K562 (cell line): ENCODE data around the gene SCEL. TPM values are rescaled to one million over a fixed set of nuclear protein-coding genes. Genes with fewer than 3 reads are reported as not detected.

Source experiments
- BHLHE40 ChIP-seq: IDR thresholded peaks from 2 replicates; pipeline ENCODE4 v1.6.1; 2011; ENCODE audit warnings: low read length, improper control_type of control experiment
- DNMT1 ChIP-seq: fragments of 450-650 bp; IDR thresholded peaks from 2 replicates; pipeline ENCODE4 v1.6.1; 2016; ENCODE audit warnings: antibody characterized with exemption, mild to moderate bottlenecking
- EHMT2 ChIP-seq: fragments of 450-650 bp; IDR thresholded peaks from 2 replicates; pipeline ENCODE4 v1.6.1; 2018; ENCODE audit warnings: antibody characterized with exemption
- ETV6 ChIP-seq, 3 experiments: fragments of 150-350 bp in 1 of 3; sonication (generic) in 1 of 3; formaldehyde crosslinking in 1 of 3; IDR thresholded peaks; 2 replicates each; pipeline versions ENCODE4 v1.6.1 to v1.8.0; 2014 to 2022; ENCODE audit warnings: borderline replicate concordance in 2 of 3, low read depth in 2 of 3, antibody characterized with exemption in 1 of 3, low read length in 1 of 3, mild to moderate bottlenecking in 1 of 3, missing genetic modification reagents in 1 of 3
- STAG1 ChIP-seq: sonication (generic); formaldehyde crosslinking; IDR thresholded peaks from 2 replicates; pipeline ENCODE4 v1.5.0; 2020; ENCODE audit warnings: missing genetic modification reagents, borderline replicate concordance
- ZBTB7A ChIP-seq: IDR thresholded peaks from 2 replicates; pipeline ENCODE4 v1.6.1; 2011; ENCODE audit warnings: low read depth, mild to moderate bottlenecking, low read length, moderate library complexity, borderline replicate concordance; ENCODE audit not compliant: control insufficient read depth
- ZC3H8 ChIP-seq: fragments of 450-650 bp; IDR thresholded peaks from 2 replicates; pipeline ENCODE4 v1.6.1; 2017
- ZNF134 ChIP-seq: fragments of 250-450 bp; sonication (Bioruptor Pico); conservative IDR thresholded peaks from 2 replicates; pipeline ENCODE4 v1.4.0; 2020
- ZNF695 ChIP-seq: fragments of 450-650 bp; formaldehyde crosslinking; IDR thresholded peaks from 2 replicates; pipeline ENCODE4 v1.4.0; 2020; ENCODE audit warnings: mild to moderate bottlenecking, moderate library complexity
- polyA plus RNA-seq, 8 experiments: library from polyadenylated mRNA; depleted of rRNA in 4 of 8; stranded (reverse) in 5 of 8; unstranded in 3 of 8; fragments of >200 nt; fragmentation: Nextera tagmentation in 2 of 8; fragmentation: Illumina TruSeq in 1 of 8; extraction: Ambion mirVana in 2 of 8; extraction: Trizol in 1 of 8; gene quantifications; 2 replicates each; pipeline versions ENCODE4 v1.2.1 to v1.2.3, GENCODE V29; 2011 to 2014; ENCODE audit warnings: inconsistent platforms in 1 of 8, missing spikeins in 1 of 8
- total RNA-seq, 7 experiments: library from RNA; depleted of rRNA in 6 of 7; stranded (reverse); fragments of >200 nt in 6 of 7; fragmentation: Illumina TruSeq in 2 of 7; extraction: Trizol in 2 of 7; gene quantifications; 2 replicates each; pipeline versions ENCODE4 v1.2.1 to v1.2.3, GENCODE V29; 2011 to 2021; ENCODE audit warnings: low replicate concordance in 1 of 7
- TF ChIP-seq, protein P1 (sequence below), 2 experiments: fragments of 450-650 bp; IDR thresholded peaks; 2 replicates each; pipeline ENCODE4 v1.6.1; 2016; ENCODE audit warnings: mild to moderate bottlenecking in 2 of 2, borderline replicate concordance in 1 of 2, low read depth in 1 of 2, moderate library complexity in 1 of 2
- TF ChIP-seq, protein P2 (sequence below): sonication (generic); formaldehyde crosslinking; IDR thresholded peaks from 2 replicates; pipeline ENCODE4 v1.5.0; 2020; ENCODE audit warnings: missing genetic modification reagents
- TF ChIP-seq, protein P3 (sequence below): fragments of 250-450 bp; sonication (Bioruptor Pico); IDR thresholded peaks from 2 replicates; pipeline ENCODE4 v1.5.0; 2021
- TF ChIP-seq, protein P4 (sequence below): fragments of 250-450 bp; sonication (Bioruptor Pico); IDR thresholded peaks from 2 replicates; pipeline ENCODE4 v1.8.0; 2021; ENCODE audit warnings: mild to moderate bottlenecking, moderate library complexity

SCEL gene
- total and polyA plus RNA-seq, 9 of the 15 experiments (the other 6 are each of a cell fraction or from before 2014, with no cell fraction given), result not detected

DNA sequence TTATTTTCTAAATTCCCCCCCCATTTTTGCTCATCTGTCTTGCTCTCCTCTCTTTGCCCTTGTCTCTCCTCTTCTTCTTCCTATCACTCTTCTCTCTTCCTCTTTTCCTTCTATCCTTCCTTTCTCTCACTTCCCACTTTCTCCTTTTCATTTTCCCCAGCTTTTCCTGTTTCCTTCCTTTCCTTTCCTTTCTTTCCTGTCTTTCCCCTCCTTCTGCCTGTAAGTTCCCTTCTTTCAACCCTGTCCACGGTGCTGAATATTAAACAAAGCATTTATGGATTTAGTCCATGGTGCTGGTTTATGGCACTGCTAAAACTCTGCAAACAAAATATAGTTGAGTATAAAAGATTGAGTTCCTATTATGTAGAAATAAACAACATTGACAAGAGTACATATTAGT, 27.6 kb downstream of the SCEL start (continued):
- TF ChIP-seq, protein P1, sequence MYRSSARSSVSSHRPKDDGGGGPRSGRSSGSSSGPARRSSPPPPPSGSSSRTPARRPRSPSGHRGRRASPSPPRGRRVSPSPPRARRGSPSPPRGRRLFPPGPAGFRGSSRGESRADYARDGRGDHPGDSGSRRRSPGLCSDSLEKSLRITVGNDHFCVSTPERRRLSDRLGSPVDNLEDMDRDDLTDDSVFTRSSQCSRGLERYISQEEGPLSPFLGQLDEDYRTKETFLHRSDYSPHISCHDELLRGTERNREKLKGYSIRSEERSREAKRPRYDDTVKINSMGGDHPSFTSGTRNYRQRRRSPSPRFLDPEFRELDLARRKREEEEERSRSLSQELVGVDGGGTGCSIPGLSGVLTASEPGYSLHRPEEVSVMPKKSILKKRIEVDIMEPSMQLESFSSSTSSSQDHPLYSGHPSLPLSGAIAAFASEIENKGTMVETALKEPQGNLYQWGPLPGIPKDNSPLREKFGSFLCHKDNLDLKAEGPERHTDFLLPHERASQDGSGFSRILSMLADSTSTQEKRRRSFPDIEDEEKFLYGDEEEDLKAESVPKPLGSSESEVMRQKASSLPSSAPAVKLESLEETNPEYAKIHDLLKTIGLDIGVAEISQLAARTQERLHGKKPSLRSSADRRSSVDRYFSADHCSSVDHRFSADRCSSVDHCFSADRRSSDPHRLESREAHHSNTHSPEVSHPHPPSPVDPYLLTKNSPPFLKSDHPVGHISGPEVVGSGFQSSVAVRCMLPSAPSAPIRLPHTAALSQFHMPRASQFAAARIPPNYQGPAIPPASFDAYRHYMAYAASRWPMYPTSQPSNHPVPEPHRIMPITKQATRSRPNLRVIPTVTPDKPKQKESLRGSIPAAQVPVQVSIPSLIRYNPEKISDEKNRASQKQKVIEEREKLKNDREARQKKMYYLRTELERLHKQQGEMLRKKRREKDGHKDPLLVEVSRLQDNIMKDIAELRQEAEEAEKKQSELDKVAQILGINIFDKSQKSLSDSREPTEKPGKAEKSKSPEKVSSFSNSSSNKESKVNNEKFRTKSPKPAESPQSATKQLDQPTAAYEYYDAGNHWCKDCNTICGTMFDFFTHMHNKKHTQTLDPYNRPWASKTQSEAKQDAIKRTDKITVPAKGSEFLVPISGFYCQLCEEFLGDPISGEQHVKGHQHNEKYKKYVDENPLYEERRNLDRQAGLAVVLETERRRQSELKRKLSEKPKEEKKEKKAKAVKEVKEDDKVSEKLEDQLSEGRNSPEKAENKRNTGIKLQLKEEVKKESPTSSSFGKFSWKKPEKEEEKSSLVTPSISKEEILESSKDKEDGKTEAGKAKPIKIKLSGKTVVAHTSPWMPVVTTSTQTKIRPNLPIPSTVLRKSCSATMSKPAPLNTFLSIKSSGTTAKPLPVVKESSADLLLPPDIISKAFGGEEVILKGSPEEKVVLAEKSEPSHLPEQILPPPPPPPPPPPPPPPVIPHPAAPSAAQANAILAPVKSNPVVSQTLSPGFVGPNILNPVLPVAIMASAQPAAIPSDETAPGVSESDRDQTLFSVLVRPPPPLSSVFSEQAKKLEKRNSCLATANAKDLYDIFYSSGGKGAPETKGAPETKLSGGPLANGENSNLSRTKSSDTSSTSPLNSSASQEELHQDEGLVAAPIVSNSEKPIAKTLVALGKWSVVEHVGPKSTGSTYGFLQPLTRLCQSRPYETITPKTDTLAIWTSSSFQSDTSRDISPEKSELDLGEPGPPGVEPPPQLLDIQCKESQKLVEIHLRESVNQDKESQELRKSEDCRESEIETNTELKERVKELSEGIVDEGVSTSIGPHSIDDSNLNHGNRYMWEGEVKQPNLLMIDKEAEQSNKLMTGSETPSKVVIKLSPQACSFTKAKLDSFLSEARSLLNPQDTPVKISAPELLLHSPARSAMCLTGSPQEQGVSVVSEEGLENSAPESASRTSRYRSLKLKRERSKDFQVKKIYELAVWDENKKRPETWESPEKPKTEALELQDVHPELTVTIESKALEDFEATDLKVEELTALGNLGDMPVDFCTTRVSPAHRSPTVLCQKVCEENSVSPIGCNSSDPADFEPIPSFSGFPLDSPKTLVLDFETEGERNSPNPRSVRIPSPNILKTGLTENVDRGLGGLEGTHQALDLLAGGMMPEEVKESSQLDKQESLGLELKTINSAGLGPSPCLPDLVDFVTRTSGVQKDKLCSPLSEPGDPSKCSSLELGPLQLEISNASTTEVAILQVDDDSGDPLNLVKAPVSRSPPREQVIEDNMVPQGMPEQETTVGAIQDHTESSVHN (IDR thresholded peaks at IDR 0.05; ENCODE audit: borderline replicate concordance in 1 of 2, low read depth in 1 of 2), result no peak
- TF ChIP-seq, protein P2, sequence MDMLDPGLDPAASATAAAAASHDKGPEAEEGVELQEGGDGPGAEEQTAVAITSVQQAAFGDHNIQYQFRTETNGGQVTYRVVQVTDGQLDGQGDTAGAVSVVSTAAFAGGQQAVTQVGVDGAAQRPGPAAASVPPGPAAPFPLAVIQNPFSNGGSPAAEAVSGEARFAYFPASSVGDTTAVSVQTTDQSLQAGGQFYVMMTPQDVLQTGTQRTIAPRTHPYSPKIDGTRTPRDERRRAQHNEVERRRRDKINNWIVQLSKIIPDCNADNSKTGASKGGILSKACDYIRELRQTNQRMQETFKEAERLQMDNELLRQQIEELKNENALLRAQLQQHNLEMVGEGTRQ (CRISPR knock-in tag), result no peak
- TF ChIP-seq ZNF134 (CRISPR knock-in tag), result no peak
- TF ChIP-seq ETV6 (IDR thresholded peaks at IDR 0.05; ENCODE audit: borderline replicate concordance in 1 of 2, low read depth in 2 of 2, low read length in 1 of 2), result no peak
- no peak for TF ChIP-seq ETV6 (CRISPR knock-in tag; IDR thresholded peaks at IDR 0.05; ENCODE audit: borderline replicate concordance)
- no peak for TF ChIP-seq ZNF695
- no peak for TF ChIP-seq ZC3H8
- TF ChIP-seq, protein P3, sequence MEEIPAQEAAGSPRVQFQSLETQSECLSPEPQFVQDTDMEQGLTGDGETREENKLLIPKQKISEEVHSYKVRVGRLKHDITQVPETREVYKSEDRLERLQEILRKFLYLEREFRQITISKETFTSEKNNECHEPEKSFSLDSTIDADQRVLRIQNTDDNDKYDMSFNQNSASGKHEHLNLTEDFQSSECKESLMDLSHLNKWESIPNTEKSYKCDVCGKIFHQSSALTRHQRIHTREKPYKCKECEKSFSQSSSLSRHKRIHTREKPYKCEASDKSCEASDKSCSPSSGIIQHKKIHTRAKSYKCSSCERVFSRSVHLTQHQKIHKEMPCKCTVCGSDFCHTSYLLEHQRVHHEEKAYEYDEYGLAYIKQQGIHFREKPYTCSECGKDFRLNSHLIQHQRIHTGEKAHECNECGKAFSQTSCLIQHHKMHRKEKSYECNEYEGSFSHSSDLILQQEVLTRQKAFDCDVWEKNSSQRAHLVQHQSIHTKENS (CRISPR knock-in tag), result no peak
- TF ChIP-seq, protein P4, sequence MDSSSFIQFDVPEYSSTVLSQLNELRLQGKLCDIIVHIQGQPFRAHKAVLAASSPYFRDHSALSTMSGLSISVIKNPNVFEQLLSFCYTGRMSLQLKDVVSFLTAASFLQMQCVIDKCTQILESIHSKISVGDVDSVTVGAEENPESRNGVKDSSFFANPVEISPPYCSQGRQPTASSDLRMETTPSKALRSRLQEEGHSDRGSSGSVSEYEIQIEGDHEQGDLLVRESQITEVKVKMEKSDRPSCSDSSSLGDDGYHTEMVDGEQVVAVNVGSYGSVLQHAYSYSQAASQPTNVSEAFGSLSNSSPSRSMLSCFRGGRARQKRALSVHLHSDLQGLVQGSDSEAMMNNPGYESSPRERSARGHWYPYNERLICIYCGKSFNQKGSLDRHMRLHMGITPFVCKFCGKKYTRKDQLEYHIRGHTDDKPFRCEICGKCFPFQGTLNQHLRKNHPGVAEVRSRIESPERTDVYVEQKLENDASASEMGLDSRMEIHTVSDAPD (CRISPR knock-in tag), result no peak
- TF ChIP-seq EHMT2, result peak; percentile 93
- no peak for TF ChIP-seq STAG1
- no peak for TF ChIP-seq DNMT1
- no peak for TF ChIP-seq BHLHE40
- TF ChIP-seq ZBTB7A, result no peak
